ENCODE results near the gene NOL9. TPM values are rescaled to one million over a fixed set of nuclear protein-coding genes. Genes with fewer than 3 reads are reported as not detected.
A peak's percentile ranks its signal among the peaks of the same experiment; 100 is the strongest.

The NOL9 gene
- total and polyA plus RNA-seq, 2 of the 13 experiments (the other 11 are each of a cell fraction or from before 2014, with no cell fraction given): 18.0 to 24.7 TPM

GRCh38 chr1:6580119-6580592, 25.8 kb upstream of the NOL9 start (continued):
- no peak for TF ChIP-seq HNF4G (IDR thresholded peaks at IDR 0.05; ENCODE audit: borderline replicate concordance, low read depth, low read length)
- TF ChIP-seq HNF4G (CRISPR knock-in tag; IDR thresholded peaks at IDR 0.05; ENCODE audit: borderline replicate concordance, low read depth): peak; percentile 11; the same call in 1 of the 2 replicates
- 0 out of 2 replicates have a peak, but pooled peaks have one; percentile 10 for TF ChIP-seq YEATS4 (CRISPR knock-in tag; IDR thresholded peaks at IDR 0.05; ENCODE audit: borderline replicate concordance)
- no peak for TF ChIP-seq KLF11 (CRISPR knock-in tag; IDR thresholded peaks at IDR 0.05)
- TF ChIP-seq HNRNPK (IDR thresholded peaks at IDR 0.05; ENCODE audit: low read depth, low read length, poor library complexity, severe bottlenecking): peak; percentile 41
- peak; percentile 28; the same call in 1 of the 2 replicates for TF ChIP-seq ZNF121 (CRISPR knock-in tag; IDR thresholded peaks at IDR 0.05)
- no peak for TF ChIP-seq SRY (CRISPR knock-in tag; IDR thresholded peaks at IDR 0.05)
- TF ChIP-seq KAT2B (IDR thresholded peaks at IDR 0.05; ENCODE audit: borderline replicate concordance, low read depth, low read length): no peak
- no peak for TF ChIP-seq PLSCR1 (CRISPR knock-in tag; IDR thresholded peaks at IDR 0.05; ENCODE audit: borderline replicate concordance)
- 0 out of 2 replicates have a peak, but pooled peaks have one; percentile 71 for TF ChIP-seq ZSCAN21 (CRISPR knock-in tag; IDR thresholded peaks at IDR 0.05; ENCODE audit: borderline replicate concordance)
- peak; percentile 6; the same call in 1 of the 2 replicates for TF ChIP-seq RBFOX2 (IDR thresholded peaks at IDR 0.05; ENCODE audit: low read depth, low read length)
- TF ChIP-seq, protein P1, sequence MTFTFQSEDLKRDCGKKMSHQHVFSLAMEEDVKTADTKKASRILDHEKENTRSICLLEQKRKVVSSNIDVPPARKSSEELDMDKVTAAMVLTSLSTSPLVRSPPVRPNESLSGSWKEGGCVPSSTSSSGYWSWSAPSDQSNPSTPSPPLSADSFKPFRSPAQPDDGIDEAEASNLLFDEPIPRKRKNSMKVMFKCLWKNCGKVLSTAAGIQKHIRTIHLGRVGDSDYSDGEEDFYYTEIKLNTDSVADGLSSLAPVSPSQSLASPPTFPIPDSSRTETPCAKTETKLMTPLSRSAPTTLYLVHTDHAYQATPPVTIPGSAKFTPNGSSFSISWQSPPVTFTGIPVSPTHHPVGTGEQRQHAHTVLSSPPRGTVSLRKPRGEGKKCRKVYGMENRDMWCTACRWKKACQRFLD (CRISPR knock-in tag; IDR thresholded peaks at IDR 0.05; ENCODE audit: borderline replicate concordance): no peak
- TF ChIP-seq HOXD1 (CRISPR knock-in tag; IDR thresholded peaks at IDR 0.05): peak; percentile 9; the same call in 1 of the 2 replicates
- 0 out of 2 replicates have a peak, but pooled peaks have one; percentile 18 for TF ChIP-seq ARHGAP35 (CRISPR knock-in tag; IDR thresholded peaks at IDR 0.05; ENCODE audit: borderline replicate concordance)
- TF ChIP-seq GMEB1 (CRISPR knock-in tag; IDR thresholded peaks at IDR 0.05; ENCODE audit: borderline replicate concordance): 0 out of 2 replicates have a peak, but pooled peaks have one; percentile 59
- 0 out of 2 replicates have a peak, but pooled peaks have one; percentile 2 for TF ChIP-seq SP4 (CRISPR knock-in tag; IDR thresholded peaks at IDR 0.05)
- TF ChIP-seq IKZF4 (CRISPR knock-in tag; IDR thresholded peaks at IDR 0.05; ENCODE audit: borderline replicate concordance, low read depth, not compliant biosample characterization): peak; percentile 0
- TF ChIP-seq ETV5 (CRISPR knock-in tag; IDR thresholded peaks at IDR 0.05; ENCODE audit: borderline replicate concordance): peak; percentile 3; the same call in 1 of the 2 replicates
- TF ChIP-seq ZNF468 (CRISPR knock-in tag; IDR thresholded peaks at IDR 0.05): 0 out of 2 replicates have a peak, but pooled peaks have one; percentile 86
- TF ChIP-seq, protein P2, sequence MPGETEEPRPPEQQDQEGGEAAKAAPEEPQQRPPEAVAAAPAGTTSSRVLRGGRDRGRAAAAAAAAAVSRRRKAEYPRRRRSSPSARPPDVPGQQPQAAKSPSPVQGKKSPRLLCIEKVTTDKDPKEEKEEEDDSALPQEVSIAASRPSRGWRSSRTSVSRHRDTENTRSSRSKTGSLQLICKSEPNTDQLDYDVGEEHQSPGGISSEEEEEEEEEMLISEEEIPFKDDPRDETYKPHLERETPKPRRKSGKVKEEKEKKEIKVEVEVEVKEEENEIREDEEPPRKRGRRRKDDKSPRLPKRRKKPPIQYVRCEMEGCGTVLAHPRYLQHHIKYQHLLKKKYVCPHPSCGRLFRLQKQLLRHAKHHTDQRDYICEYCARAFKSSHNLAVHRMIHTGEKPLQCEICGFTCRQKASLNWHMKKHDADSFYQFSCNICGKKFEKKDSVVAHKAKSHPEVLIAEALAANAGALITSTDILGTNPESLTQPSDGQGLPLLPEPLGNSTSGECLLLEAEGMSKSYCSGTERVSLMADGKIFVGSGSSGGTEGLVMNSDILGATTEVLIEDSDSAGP (CRISPR knock-in tag; IDR thresholded peaks at IDR 0.05; ENCODE audit: borderline replicate concordance): 0 out of 2 replicates have a peak, but pooled peaks have one; percentile 41
- 0 out of 2 replicates have a peak, but pooled peaks have one; percentile 4 for TF ChIP-seq CBFB (CRISPR knock-in tag; IDR thresholded peaks at IDR 0.05)
- TF ChIP-seq REPIN1 (CRISPR knock-in tag; IDR thresholded peaks at IDR 0.05; ENCODE audit: borderline replicate concordance, low read depth): peak; percentile 6; the same call in 1 of the 2 replicates
- peak; percentile 4; the same call in 1 of the 2 replicates for TF ChIP-seq SALL1 (CRISPR knock-in tag; IDR thresholded peaks at IDR 0.05)
